Activated T-cell treated with anti-CD3 and anti-CD28 coated beads for 24 hours (primary cell): ENCODE measurements around the gene KCND1.

Experiments used
- DNase-seq: peaks from one replicate; pipeline ENCODE4 v3.0.0-alpha.2; 2020; ENCODE audit warnings: low read depth

The KCND1 gene

GRCh38 chrX:48911412-48912182 is 60.0 kb downstream of the KCND1 start, which contains the start of gene SLC35A2:
Gene SLC35A2 (minus strand): TSS chrX:48911646. CDS start chrX:48911636, 10 bp downstream.
- DNase-seq, result peak; percentile 79
